Osteocyte (in vitro differentiated cells): ENCODE measurements around the gene SH3PXD2A. TPM values are rescaled to one million over a fixed set of nuclear protein-coding genes. Genes with fewer than 3 reads are reported as not detected.
"Not testable (repeated sequence)": the region's sequence is repeated elsewhere in the genome, so short reads cannot be mapped to it uniquely, and the experiment has no call there.

Source experiments
- DNase-seq: peaks from one replicate; pipeline ENCODE4 v3.0.0; 2021; ENCODE audit warnings: mixed read lengths; ENCODE audit not compliant: unreplicated experiment; ENCODE audit errors: extremely low spot score
- H3K27ac Mint-ChIP-seq: one replicate; pipeline ENCODE4 v1.8.0; 2021; ENCODE audit warnings: mild to moderate bottlenecking, mixed read lengths; ENCODE audit not compliant: unreplicated experiment
- H3K27me3 Mint-ChIP-seq: one replicate; pipeline ENCODE4 v1.8.0; 2021; ENCODE audit warnings: mixed read lengths; ENCODE audit not compliant: unreplicated experiment
- H3K36me3 Mint-ChIP-seq: one replicate; pipeline ENCODE4 v1.8.0; 2021; ENCODE audit warnings: mixed read lengths; ENCODE audit not compliant: unreplicated experiment
- H3K4me1 Mint-ChIP-seq: one replicate; pipeline ENCODE4 v1.8.0; 2021; ENCODE audit warnings: mixed read lengths; ENCODE audit not compliant: unreplicated experiment
- H3K4me3 Mint-ChIP-seq: one replicate; pipeline ENCODE4 v1.8.0; 2021; ENCODE audit warnings: mild to moderate bottlenecking, moderate library complexity, mixed read lengths; ENCODE audit not compliant: unreplicated experiment
- H3K9me3 Mint-ChIP-seq: one replicate; pipeline ENCODE4 v1.8.0; 2021; ENCODE audit warnings: mixed read lengths; ENCODE audit not compliant: unreplicated experiment
- total RNA-seq: library from RNA; stranded (reverse); gene quantifications from 2 replicates; pipeline ENCODE4 v1.2.1, GENCODE V29; 2021
- TF ChIP-seq, protein P1 (sequence below): fragments of 200-600 bp; sonication (generic); IDR thresholded peaks from 2 replicates; pipeline ENCODE4 v1.5.0; 2021; ENCODE audit warnings: antibody characterized with exemption, mild to moderate bottlenecking, moderate library complexity

The SH3PXD2A gene
- total RNA-seq, 1 donor from 2014 or later, result 43.0 TPM

DNA sequence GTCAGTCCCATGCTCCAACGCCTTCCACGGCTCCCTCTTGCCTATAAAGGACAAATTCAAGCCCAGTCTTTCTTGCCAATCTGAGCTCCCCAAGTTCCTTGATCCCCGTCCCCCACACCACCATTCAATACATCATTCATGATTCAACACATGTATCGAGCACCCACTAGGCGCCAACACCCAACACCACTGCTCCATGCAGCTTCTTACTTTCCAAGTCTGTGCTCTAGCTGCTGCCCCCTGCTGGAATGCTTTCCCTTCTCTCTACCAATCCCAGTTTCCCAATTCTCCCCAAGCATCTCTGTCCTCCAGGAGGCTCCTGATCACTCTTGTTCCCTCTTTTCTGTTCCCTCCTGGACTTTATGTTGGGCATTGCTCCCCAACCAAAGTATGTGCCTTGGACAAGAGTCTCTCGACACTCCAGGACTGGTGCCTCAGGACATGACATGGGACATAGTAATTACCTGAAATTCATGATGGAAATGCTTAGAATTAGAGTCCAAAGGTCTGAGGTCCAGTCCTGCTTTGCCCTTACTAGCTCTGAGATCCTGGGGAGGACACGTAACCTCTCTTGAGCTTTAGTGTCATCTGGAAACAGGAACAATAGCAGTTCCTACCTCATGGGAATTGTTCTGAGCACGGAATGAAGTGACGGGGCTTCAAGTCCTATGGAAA lies 189.2 kb downstream of the SH3PXD2A start:
- no peak overlapping the region for H3K4me3 Mint-ChIP-seq
- H3K27ac Mint-ChIP-seq, result no peak overlapping the region
- peaks cover 36% of the 10 kb centered on the region for H3K4me1 Mint-ChIP-seq
- no peaks in the 10 kb centered on the region for H3K27me3 Mint-ChIP-seq
- no peaks in the 10 kb centered on the region for H3K9me3 Mint-ChIP-seq
- no peaks in the 10 kb centered on the region for H3K36me3 Mint-ChIP-seq
- no peak for DNase-seq
- TF ChIP-seq, protein P1, sequence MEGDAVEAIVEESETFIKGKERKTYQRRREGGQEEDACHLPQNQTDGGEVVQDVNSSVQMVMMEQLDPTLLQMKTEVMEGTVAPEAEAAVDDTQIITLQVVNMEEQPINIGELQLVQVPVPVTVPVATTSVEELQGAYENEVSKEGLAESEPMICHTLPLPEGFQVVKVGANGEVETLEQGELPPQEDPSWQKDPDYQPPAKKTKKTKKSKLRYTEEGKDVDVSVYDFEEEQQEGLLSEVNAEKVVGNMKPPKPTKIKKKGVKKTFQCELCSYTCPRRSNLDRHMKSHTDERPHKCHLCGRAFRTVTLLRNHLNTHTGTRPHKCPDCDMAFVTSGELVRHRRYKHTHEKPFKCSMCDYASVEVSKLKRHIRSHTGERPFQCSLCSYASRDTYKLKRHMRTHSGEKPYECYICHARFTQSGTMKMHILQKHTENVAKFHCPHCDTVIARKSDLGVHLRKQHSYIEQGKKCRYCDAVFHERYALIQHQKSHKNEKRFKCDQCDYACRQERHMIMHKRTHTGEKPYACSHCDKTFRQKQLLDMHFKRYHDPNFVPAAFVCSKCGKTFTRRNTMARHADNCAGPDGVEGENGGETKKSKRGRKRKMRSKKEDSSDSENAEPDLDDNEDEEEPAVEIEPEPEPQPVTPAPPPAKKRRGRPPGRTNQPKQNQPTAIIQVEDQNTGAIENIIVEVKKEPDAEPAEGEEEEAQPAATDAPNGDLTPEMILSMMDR, result peak; percentile 47

DNA sequence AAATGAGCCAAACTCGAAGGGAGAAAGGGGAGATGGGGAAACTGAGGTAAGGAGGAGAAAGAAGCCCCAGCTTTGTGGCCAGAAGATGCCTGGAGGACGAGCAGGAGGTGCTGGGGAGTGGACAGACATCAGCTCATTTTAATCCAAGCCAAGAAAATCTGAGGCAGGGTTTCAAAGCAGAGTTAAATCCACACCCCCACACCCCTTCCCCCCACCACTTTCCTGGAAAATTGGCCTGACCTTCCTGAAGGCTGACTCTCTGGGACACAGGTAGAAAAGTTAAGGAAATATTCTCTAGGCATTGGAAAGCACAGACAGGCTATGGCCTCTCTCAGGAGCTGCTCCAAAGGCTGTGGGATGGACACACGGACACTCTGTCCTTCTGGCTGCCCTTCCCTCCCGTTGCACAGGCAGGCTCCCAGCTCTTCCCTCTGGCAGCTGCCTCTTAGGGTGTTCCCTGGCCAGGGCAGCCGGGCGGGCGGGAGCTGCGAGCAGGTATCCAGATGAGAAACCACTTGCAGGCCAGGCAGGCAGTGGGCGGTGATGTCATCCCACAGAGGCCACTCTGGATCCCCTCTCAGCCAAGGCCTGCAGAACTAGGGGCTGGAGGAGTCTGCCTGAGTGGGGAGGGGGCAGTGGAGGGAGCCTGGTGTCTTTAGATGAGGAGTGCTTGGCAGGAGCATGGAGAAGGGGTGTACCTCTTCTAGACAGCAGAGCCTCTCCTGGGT lies 190.1 kb downstream of the SH3PXD2A start:
- H3K36me3 Mint-ChIP-seq, result no peaks in the 10 kb centered on the region
- H3K9me3 Mint-ChIP-seq, result no peaks in the 10 kb centered on the region
- no peak for DNase-seq
- H3K27ac Mint-ChIP-seq, result peak overlapping the region; percentile 9
- TF ChIP-seq, protein P1, result no peak
- peaks cover 42% of the 10 kb centered on the region for H3K4me1 Mint-ChIP-seq
- no peak overlapping the region for H3K4me3 Mint-ChIP-seq
- H3K27me3 Mint-ChIP-seq, result no peaks in the 10 kb centered on the region

DNA sequence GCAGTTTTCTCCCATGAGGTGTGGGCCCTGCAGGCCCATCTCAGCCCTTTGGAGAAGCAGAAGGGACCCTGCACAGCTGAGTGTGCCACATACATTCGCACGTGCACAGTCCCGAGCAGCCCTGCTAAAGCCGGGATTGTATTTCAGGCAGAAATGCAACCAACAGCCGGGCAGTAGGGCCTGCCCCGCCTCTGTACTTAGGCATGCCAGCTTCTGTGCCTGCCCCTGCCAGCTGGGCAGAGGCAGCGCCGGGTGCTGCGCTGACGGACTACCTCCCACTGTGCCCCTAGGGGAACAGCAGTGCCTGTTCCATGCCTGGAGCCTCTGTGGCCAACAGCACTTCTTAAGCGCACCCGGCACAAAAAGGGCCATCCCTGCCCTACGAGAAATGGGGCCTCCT lies 191.6 kb downstream of the SH3PXD2A start:
- Mint-ChIP-seq H3K27me3 (no peaks in the 10 kb centered on the region), H3K27ac (peak overlapping the region; percentile 82), H3K9me3 (no peaks in the 10 kb centered on the region), H3K4me1 (peaks cover 46% of the 10 kb centered on the region), H3K4me3 (no peak overlapping the region), H3K36me3 (no peaks in the 10 kb centered on the region)
- TF ChIP-seq, protein P1, result no peak
- peak; percentile 87 for DNase-seq

DNA sequence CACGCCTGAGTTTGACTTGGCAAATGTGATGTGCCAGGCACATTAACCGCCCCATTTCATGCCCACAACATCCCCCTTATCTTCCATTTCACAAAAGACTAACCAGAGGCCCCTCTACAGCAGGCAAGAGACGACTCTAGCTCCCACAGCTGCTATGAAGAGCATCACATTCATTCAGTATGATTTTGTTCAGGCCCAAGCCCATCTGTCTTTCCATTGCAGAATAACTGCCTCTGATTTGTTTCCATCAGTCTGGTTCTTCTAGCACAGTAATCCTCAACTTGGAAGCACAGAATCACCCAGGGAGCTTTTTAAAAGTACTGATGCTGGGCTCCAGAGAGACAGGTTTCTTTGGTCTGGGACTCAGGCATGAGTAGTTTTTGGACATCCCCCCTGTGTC lies 192.1 kb downstream of the SH3PXD2A start:
- TF ChIP-seq, protein P1, result no peak
- DNase-seq, result no peak
- H3K27me3 Mint-ChIP-seq, result no peaks in the 10 kb centered on the region
- peaks cover 45% of the 10 kb centered on the region for H3K4me1 Mint-ChIP-seq
- no peaks in the 10 kb centered on the region for H3K9me3 Mint-ChIP-seq
- peak overlapping the region; percentile 82 for H3K27ac Mint-ChIP-seq
- H3K36me3 Mint-ChIP-seq, result peaks cover 4% of the 10 kb centered on the region
- peak overlapping the region; percentile 27 for H3K4me3 Mint-ChIP-seq

DNA sequence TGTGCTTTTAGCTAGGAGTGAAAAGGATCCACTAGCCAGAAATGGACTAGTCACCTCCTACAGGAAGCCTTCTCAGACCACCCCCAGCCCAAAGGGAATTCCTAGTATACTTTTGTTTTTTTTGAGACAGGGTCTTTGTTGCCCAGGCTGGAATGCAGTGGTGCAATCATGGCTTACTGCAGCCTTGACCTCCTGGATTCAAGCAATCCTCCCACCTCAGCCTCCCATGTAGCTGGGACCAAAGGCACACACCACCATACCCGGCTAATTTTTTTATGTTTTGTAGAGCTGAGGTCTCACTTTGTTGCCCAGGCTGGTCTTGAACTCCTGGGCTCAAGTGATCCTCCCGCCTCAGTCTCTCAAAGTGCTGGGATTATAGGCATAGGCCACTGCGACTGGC lies 192.7 kb downstream of the SH3PXD2A start:
- H3K36me3 Mint-ChIP-seq, DNase-seq, H3K27me3 Mint-ChIP-seq, H3K9me3 Mint-ChIP-seq, H3K4me3 Mint-ChIP-seq: not testable (repeated sequence)
- H3K4me1 Mint-ChIP-seq, result peaks cover 43% of the 10 kb centered on the region
- H3K27ac Mint-ChIP-seq, result peak overlapping the region; percentile 82
